T-helper 22 cell (primary cell): ENCODE results near the gene OGFOD1.
"Not testable (repeated sequence)": the region's sequence is repeated elsewhere in the genome, so short reads cannot be mapped to it uniquely, and the experiment has no call there.

Experiments used
- DNase-seq: peaks from one replicate; pipeline ENCODE4 v3.0.0-alpha.2; 2020; ENCODE audit warnings: low read depth

The OGFOD1 gene

DNA sequence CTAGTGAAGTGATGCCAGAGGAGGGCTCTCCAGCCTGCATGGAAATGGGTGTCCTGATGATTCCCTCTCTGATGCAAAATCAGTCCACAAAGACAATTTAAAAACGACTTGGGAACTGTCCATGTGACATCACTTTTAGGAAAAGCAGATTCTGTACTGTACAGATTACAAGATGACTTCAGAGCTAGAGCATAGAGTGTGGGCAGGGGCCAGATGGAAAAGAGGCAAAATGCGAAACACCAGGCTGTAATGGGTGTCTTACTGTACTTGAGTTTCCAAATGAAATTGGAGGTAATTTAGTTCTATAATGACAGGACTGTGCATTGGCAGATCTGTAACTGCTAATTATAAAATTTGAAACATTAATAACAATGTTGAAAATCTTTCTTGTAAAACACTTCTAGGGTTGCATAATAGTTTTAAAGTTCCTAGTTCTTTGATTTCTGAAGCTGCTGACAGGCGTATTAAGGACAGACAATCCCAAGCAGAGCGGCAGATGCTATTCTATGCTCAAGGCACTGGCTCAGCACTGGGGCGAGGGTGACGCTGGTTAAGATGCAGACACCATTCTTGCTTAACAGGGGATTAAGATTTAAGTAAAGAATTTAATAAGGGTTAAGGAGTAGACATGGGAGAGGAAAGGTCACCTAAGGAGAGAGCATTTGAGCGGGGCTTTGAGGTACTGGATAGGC, 29.6 kb downstream of the OGFOD1 start:
- DNase-seq = no peak

DNA sequence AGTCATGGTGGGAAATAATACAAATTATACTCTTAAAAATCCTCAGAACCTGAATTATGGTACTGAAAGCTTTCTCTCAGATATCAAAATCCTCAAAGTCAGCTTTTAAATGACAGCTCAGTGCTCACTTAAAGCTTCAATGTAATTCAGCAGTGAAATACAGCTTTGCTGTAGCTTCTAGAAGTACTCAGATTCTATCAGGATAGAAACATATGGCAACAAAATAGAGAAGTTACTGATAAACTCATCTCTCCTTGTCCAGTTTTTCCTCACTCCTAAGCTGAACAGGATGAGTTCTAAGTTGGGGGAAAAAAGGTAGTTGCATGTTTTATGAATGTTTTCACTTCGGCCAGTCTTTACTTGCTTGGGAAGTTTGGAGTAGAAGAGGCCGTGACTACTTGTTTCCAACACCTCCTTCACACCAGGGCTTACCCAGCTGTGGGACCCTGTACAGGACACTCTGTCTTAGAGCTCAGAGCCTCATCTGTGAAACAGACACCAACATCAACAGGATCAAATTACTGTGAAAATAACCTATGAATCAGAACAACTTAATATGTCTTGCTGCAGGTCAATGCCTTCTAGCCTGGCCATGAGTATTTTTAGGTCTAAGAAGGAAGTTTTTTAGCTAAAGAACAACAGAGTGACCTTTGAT, 30.2 kb downstream of the OGFOD1 start:
- DNase-seq = no peak

DNA sequence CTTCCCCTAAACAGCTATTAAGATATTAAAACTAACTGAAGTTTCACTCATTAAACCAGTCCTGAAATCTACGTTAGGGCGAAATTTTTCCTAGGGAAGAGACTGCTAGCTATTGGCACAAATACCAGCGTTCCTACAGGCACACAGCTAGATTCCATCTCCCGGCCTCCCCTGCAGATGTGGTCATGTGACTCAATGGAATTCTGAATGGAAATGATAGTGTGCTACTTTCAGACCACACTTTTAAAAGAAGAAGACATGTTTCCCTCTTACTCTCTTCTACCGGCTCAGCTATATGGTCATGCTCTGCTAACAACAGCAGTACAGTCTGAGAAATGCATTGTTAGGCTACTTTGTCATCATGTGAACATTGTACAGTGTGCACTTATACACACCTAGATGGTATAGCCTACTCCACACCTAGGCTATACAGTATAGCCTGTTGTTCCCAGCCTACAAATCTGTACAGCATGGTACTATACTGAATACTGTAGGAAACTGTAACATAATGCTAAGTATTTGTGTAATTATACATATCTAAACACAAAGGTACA, 31.4 kb downstream of the OGFOD1 start:
- DNase-seq = no peak

DNA sequence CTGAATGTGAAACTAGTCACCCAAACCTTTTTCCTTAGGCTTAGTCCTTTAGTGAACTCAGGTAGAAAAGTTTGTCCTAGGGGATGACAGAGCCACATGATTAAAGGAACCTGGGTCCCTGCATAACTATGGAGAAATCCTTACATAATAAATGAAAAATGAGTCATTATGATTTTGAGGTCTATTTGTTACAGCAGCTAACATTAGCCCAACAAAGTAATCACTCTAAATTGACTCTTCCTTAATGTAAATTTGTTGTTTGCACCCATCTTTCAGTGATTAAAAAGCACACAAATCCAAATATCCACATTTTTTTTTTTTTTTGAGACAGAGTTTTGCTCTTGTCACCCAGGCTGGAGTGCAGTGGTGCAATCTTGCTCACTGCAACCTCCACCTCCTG, 32.0 kb downstream of the OGFOD1 start:
- DNase-seq = no peak

DNA sequence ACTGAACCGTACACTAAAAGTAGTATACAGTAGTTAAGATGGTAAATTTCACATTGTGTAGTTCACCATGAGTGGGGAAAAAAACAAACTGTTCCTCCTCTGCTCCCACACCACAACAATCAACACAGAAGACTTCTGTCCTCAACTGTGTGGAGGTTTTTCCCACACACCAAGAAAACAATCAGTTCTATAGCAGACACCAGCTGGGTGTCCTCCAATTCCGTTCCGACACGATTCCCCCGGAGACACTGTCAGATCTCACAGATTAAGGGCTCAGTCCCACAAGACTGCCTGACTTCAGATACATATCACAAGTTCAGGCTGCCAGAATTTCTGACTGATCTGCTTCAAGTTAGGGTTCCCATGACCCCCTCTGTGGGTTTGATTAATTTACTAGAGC, 36.7 kb downstream of the OGFOD1 start:
- no peak for DNase-seq

DNA sequence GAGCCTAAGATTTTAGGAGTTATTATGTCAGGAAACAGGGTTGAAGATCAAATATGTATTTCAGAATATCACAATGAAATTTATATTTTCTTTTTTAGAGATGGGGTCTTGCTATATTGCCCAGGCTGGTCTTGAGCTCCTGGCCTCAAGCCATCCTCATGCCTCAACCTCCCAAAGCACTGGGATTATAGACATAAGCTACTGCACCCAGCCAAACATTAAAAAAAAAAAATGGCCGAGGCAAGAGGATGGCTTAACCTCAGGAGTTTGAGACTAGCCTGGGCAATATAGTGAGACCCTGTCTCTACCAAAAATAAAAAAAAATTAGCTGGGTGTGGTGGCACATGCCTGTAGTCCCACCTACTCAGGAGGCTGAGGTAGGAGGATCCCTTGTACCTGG, 37.5 kb downstream of the OGFOD1 start:
- not testable (repeated sequence) for DNase-seq

DNA sequence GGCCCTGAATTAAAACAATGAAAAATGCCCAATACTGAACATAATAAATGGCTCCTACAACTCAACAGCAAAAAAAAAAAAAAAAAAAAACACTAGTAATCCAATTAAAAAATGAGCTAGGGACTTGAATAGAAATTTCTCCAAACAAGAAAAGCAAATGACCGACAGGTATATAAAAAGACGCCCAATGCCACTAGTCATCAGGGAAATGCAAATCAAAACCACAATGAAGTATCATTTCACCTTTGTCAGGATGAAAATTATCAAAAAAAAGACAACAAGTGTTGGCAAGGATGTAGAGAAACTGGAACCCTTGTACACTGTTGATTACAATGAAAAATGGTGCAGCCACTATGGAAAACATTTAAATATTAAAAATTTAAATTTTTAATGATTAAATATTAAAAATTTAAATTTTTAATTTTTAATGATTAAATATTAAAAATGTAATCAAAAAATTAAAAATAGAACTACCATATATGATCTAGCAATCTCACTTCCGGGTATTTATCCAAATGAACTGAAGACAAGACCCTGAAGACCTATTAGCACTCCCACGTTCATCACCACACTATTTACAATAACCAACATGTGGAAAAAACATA, 40.4 kb downstream of the OGFOD1 start:
- DNase-seq = no peak

DNA sequence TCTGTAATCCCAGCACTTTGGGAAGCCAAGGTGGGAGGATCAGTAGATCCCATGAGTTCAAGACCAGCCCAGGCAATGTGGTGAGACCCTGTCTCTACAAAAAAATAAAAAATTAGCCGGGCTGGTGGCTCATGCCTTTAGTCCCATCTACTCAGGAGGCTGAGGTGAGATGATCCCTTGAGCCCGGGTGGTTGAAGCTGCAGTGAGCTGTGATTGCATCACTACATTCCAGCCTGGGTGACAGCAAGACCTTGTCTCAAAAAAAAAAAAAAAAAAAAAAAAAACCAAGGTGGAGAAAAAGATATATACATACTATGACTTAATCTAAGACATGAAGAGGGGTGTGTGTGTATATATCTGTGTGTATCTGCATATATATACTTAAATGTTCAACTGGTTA, 41.8 kb downstream of the OGFOD1 start:
- no peak for DNase-seq

DNA sequence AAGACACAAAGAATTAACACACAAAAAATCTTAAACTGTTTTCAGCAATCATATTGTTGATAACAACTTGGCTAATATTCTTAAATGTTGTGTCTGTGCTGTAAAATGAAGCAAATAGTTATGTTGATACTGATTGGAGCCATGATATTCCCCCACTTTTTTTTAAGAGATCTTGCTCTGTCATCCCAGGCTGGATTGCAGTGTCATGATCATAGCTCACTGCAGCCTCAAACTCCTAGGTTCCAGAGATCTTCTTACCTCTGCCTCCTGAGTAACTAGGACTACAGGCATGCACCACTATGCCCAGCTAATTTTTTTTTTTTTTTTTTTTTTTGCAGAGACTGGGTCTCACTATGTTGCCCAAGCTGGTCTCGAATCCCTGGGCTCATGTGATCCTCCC, 42.5 kb downstream of the OGFOD1 start:
- no peak for DNase-seq

DNA sequence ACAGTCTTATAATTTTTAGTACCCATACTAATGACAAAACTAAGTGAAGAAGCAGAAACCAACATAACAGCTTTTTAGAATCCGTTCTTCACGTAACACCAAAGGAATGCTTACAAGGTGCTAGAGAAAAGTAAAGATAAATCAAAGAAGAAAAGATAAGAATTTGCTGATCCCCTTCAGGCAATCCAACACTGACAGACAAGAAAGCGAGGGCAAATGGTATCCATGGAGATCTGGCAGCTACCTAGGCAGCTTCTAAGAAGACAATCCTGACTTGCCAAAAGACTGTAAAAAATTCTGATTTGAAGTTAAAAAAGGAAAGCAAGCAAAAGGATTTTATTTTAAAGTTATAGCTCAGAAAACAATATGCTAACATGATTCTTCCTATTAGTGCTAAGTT, 53.8 kb downstream of the OGFOD1 start:
- DNase-seq = no peak

DNA sequence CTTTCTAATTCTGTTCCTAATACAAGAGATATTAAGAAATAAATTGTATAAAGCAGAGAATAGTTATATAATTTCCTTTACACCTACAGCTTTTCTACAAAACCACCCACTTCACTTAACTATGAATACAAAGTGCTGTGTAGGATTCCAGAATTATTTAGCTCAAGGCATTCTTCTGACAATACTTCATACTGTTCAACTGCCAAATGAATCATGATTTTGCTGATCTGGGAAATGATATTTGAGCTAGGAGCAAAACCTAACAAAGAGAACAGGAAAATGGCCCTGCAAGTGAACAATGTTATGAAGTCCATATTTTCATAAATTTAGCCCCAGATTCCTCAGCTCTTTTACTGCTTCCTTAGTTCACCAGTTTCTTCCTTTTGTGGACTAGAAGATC, 55.6 kb downstream of the OGFOD1 start:
- DNase-seq = no peak

DNA sequence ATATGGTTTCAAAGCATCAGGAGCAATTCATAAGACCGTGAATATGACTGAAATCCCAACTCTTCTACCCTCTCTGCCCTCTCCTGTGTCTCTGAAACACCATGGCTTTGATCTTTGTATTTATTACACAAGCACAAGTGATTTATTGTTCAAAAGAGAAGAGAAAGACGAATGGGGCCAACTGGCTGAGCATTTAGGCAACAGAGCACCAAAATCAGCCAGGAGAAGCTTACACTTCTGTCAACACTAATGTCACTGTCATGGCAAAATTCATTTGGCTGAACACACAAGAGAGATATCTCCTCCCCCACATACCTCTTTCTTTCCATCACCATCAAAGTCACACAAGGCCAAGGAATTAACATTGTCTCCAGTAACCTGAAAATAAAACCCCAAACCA, 59.2 kb downstream of the OGFOD1 start:
- no peak for DNase-seq

DNA sequence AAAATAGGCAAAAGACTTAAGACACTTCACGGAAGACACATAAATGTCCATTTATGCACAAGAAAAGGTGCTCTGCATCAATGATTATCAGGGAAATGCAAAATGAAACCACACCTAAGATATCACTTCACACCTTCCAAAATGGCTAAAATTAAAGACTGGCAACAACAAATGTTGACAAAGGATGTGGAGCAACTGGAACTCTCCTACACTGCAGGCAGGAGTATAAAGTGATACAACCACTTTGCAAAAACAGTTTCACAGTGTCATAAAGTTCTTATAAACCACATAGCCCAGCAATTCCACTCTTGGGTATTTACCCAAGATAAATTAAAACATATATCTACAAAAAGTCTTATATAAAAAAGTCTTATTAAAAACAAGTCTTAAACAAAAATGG, 60.7 kb downstream of the OGFOD1 start:
- no peak for DNase-seq

DNA sequence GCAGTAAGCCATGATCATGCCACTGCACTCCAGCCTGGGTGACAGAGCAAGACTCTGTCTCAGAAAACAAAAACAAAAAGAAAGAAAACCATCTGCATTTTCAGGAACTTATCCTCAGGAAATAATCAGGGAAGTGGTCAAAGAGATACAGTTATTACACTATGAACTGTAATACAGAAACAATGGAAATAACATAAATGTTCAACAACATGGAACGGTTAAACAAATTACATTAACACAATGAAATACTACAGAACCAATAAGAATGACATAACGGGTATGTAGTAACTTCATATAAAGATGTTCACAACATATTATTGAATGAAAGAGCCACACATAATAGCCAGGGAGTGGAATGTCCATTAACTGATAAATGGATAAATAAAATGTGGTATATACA, 61.7 kb downstream of the OGFOD1 start:
- no peak for DNase-seq

DNA sequence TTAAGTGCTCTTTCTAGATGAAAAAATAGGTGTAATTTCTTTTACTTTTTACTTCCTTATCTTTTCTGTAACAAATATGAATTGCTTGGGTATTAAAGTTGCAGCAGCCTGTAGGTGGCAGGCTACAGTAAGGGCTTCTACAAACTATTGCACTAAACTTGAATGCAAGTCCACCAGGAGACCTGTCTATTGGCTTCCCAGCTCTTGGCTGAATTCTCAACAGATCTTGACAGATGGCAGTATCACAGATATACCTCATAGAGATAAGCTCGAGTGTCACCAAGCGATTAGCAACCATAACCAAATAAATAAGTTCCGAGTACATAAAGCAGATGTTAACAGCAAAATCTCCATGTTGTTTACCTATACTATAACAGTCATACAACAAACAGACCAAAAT, 62.6 kb downstream of the OGFOD1 start:
- no peak for DNase-seq

DNA sequence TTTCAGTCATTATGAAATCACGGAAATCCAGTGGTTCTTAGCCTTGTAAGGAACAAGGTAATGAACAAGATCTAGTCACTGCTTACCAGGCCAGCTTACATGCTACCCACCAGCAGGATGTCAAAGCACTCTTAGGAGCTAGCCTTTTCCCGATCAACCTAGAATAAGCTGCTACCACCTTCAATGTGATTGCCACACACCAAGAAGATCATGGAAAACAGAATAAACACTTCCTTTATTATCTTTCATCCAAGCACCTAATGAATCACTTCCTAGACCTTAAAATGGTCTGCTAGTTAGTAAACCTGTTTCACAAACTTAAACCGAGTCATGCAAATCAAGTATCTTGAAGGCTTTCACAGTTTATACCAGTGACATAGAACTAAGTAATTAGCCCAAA, 63.5 kb downstream of the OGFOD1 start:
- no peak for DNase-seq

DNA sequence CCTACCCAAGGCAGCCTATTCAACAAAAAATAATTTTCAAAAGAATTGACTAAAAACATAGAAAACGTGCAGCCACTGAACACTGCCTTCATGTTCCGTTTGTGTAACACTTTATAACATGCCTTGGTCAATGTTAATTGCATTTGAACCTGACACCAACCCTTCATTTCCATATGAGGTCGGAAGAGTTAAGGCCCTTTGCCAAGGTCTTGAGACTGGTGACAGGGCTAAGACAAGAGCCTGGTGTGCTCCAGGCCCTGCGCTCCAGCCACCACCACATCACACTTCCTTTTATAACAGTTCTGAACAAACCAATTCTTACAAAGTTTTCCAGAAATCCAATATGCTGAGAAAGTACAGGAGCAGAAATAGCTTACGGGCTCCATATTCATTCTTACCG, 64.3 kb downstream of the OGFOD1 start:
- DNase-seq = no peak

DNA sequence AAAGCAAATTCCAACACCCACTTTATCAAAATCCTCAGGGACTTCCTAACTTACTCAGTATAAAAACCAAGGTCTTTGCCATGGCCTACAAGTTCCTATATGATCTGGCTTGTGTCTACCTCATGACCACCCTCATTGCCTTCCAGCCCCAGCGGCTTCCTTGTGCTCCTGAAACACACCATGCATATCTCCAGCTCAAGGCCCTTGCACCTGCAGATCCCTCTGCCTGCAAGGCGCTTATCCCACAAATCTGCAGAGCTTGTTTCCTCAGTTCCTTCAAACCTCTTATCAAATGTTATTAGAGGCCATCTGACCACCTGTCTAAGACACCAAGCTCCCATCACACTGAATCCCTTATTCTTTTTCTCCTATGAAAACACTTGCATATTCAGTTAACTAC, 65.9 kb downstream of the OGFOD1 start:
- DNase-seq = no peak

DNA sequence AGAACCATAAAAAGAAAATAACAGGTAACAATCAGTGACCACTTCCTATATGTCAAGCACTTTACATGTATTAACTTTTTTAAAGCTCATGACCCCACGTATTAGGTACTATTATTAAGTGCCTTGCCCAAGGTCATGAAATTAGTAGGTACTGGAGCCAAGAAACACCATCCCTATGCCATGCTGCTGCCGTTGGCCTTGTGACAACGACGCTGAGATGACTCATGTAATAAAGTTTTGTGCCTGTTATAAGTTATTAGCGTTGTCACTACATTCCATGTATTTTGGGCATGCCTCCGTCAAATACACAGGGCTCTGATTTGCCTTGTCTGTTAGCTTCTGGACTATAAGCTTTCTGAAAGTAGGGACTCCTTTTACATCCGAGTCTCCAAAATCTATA, 67.1 kb downstream of the OGFOD1 start:
- DNase-seq = no peak

DNA sequence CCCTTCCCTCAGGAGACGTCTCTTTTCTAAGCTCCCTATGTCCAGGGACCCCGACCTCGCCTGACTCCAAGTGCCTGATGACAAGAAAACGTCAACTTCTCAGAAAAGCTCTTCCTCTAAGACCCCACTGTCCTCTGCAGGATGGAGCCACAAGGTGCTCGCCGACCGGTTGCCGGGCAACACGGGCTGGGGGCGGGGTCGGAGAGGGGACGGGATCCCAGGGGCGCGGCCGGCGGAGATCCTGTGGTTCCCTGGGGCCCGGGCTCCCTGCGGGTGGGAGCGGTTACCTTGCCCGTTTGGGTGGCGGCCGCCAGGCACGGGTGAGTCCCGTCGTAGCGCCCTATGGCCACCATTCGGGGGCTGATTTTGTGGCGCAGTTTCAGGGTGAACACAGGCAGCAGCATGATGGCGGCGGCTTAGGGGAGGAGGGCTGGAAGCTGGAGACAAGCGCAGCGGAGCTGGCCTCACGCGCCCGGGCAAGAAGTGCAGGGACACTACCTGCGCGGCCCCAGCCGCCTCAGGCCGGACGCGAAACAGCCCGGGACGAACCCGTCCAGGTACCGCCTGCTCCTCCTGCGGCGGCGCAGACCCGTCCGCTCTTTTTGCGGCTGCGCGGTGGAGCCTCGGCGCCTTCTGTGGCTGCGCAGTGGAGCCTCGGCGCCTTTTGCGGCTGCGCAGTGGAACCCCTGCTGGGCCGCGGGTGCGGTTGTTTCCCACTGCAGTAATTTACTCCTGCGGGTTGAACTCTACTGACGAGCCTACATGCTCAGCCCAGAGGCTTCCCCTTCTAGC, 68.3 kb downstream of the OGFOD1 start, which contains the start of gene BBS2:
Gene BBS2 (minus strand): TSS at position 566 of the 792 bp plus-strand sequence. CDS start 162 bp downstream, at position 404.
- peak; percentile 76 for DNase-seq

DNA sequence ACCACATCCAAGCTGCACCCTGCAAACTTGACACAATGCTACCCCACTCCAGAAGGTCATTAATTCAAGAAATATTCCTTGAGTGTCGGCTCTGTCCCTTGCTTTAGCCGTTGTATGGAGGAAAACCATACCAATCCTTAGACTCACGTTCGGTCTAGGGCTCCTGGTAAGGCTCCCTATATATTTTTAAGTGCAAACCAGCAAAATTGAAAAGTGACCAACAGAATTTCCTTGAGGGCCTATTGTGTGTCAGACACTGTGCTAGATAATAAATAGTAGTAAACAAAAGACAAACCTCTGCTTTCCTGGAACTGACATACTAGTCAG, 68.9 kb downstream of the OGFOD1 start:
- no peak for DNase-seq

DNA sequence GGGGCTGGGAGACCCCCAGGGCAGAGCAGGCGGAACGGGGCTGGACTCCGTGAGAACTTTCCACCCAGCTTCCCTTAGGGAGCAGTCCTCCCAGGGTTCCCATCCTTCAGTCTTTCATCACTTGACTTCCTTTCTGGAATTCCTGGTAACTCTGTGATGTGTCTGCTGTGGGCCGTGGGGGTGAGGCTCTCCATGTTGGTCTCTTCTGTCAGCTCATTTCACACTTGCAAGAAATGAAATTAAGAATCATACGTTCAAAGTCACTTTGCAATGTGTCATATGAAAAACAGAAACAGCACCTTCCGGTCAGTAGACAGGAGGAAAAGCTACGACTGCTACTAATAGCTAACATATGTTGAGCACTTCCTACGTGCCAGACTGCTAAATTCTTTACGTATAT, 73.9 kb downstream of the OGFOD1 start:
- no peak for DNase-seq
